ENCODE results near the gene RTN4RL2.
A peak's percentile ranks its signal among the peaks of the same experiment; 100 is the strongest.

DNA sequence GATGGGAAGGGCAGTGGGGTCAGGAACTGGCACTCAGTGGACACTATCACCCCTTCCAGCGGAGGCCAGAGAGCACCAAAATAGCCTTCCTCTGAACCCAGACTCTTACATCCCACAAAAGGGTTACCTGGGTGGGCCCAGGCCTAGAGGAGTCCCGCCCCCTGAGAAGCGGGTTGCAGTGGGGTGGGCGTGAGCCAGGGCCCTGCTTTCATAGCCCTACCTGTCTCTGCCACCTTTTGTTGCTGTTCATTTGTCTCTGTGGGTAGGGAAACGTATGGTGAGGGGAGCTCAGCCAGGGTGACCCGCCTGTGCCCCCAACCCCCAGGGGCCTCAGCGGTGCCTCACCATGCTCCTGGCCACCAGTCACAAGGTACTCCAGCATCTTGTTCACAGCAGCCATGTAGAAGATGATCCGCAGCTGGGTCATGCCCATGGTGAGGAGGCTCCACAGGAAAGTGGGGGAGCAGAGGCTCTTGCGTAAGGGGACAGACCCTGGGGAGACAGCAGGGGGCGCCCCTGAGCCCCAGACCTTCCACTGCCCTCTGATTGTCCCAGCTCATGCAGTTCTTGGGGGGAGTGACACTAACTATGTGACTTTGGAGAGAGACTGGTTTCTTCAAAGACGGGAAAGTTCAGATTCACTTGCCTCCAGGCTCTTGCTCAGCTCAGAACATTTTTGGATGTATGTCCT is 31.2 kb downstream of the RTN4RL2 start:
- TF ChIP-seq, protein P1, sequence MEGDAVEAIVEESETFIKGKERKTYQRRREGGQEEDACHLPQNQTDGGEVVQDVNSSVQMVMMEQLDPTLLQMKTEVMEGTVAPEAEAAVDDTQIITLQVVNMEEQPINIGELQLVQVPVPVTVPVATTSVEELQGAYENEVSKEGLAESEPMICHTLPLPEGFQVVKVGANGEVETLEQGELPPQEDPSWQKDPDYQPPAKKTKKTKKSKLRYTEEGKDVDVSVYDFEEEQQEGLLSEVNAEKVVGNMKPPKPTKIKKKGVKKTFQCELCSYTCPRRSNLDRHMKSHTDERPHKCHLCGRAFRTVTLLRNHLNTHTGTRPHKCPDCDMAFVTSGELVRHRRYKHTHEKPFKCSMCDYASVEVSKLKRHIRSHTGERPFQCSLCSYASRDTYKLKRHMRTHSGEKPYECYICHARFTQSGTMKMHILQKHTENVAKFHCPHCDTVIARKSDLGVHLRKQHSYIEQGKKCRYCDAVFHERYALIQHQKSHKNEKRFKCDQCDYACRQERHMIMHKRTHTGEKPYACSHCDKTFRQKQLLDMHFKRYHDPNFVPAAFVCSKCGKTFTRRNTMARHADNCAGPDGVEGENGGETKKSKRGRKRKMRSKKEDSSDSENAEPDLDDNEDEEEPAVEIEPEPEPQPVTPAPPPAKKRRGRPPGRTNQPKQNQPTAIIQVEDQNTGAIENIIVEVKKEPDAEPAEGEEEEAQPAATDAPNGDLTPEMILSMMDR (IDR thresholded peaks at IDR 0.05): peak in 1 of 3 donors; percentile 26
- no peak for TF ChIP-seq EP300 (IDR thresholded peaks at IDR 0.05)
- no peak for TF ChIP-seq POLR2A (IDR thresholded peaks at IDR 0.05)

Data from ovary (tissue), 3 donors.